ENCODE data around the gene SERPINB1. TPM values are rescaled to one million over a fixed set of nuclear protein-coding genes. Genes with fewer than 3 reads are reported as not detected.

SERPINB1 gene
- total and polyA plus RNA-seq, 10 of the 15 experiments (the other 5 are each of a cell fraction or from before 2014, with no cell fraction given): 0.45 to 2.4 (median 0.83) TPM

- no peaks in the 10 kb centered on the region for H3K36me3 ChIP-seq (ENCODE audit: control insufficient read depth in 2 of 2, insufficient read depth in 2 of 2, low read length in 1 of 2)
- CTCF ChIA-PET: interaction anchor here (0.5 to 1.2 kb wide), 6 partner anchors 42 to 228 kb away, joined by 3 to 5 read pairs (median 4); no protein-coding TSS in a partner anchor
- TF ChIP-seq ZBTB33 (IDR thresholded peaks at IDR 0.05) (no peak), MEF2B (IDR thresholded peaks at IDR 0.05; ENCODE audit: partially characterized antibody, poor library complexity, severe bottlenecking) (peak; percentile 42)
- in situ Hi-C loops (cut with MboI): no loop called here
- POLR2A ChIA-PET: interaction anchor here (0.6 kb wide), 1 partner anchor 1262 kb away, joined by 4 read pairs; no protein-coding TSS in a partner anchor
- H3K9me3 ChIP-seq (replicated peaks; ENCODE audit: control insufficient read depth, insufficient read depth, low read length): no peaks in the 10 kb centered on the region; the same call in 2 of the 3 replicates
- RAD21 ChIA-PET (ENCODE audit: unreplicated experiment): interaction anchor here (1.2 kb wide), 1 partner anchor 114 kb away, joined by 4 read pairs; no protein-coding TSS in a partner anchor
- BruUV-seq (replicated peaks): no TSS peak
- no peak overlapping the region for H2AFZ ChIP-seq (ENCODE audit: control insufficient read depth, low read depth, low read length)
- H3K27ac ChIP-seq (ENCODE audit: control insufficient read depth, insufficient read depth): no peak overlapping the region
- intact Hi-C loops (cut with micrococcal nuclease; ENCODE audit: unreplicated experiment): no loop called here
- no peak overlapping the region for H3K4me2 ChIP-seq (ENCODE audit: control insufficient read depth, insufficient read depth)
- FAIRE-seq: no peak
- H3K79me2 ChIP-seq (ENCODE audit: control insufficient read depth, insufficient read depth, low read length): no peaks in the 10 kb centered on the region
- WGBS (ENCODE audit: insufficient coverage, insufficient replicate concordance, low lambda C conversion rate, missing lambda C conversion rate): 59% methylated on average over 3 of the region's 3 CpGs
- no peak overlapping the region for H3K4me3 ChIP-seq
- no peaks in the 10 kb centered on the region for H3K27me3 ChIP-seq (replicated peaks in 1 of 2; ENCODE audit: control insufficient read depth in 2 of 2, insufficient read depth in 2 of 2, low read length in 1 of 2)
- DNase-seq (ENCODE audit: low read depth, low spot score): no peak
- H3K9ac ChIP-seq (ENCODE audit: control insufficient read depth, insufficient read depth, low read length): no peak overlapping the region
- SMC1A ChIA-PET (ENCODE audit: uncharacterized antibody, unreplicated experiment): interaction anchor here (0.6 to 1.3 kb wide), 2 partner anchors 31 to 134 kb away, joined by 3 to 4 read pairs; no protein-coding TSS in a partner anchor
- no peaks in the 10 kb centered on the region for H4K20me1 ChIP-seq (ENCODE audit: control insufficient read depth, insufficient read depth)
- ATAC-seq: no peak
- peaks cover 7% of the 10 kb centered on the region for H3K4me1 ChIP-seq (ENCODE audit: control insufficient read depth, insufficient read depth, low read length)
These were observed 44.1 kb downstream of the SERPINB1 start for GRCh38 chr6:2797564-2798031.

GRCh38 chr6:2796861-2797260 lies 44.8 kb downstream of the SERPINB1 start:
- no peak for FAIRE-seq
- CTCF ChIA-PET: interaction anchor here (0.5 to 1.2 kb wide), 2 partner anchors 114 to 229 kb away, joined by 3 to 4 read pairs; no protein-coding TSS in a partner anchor
- no peak for TF ChIP-seq PAX8 (IDR thresholded peaks at IDR 0.05)
- no peak for TF ChIP-seq E2F4 (IDR thresholded peaks at IDR 0.05; ENCODE audit: low read depth, low read length)
- TF ChIP-seq KDM1A (IDR thresholded peaks at IDR 0.05; ENCODE audit: borderline replicate concordance): no peak
- no peak for TF ChIP-seq E4F1 (IDR thresholded peaks at IDR 0.05; ENCODE audit: borderline replicate concordance, partially characterized antibody)
- no peak for TF ChIP-seq CBX5 (IDR thresholded peaks at IDR 0.05; ENCODE audit: low read depth)
- no peak for TF ChIP-seq CHD4 (IDR thresholded peaks at IDR 0.05)
- TF ChIP-seq RELB (IDR thresholded peaks at IDR 0.05; ENCODE audit: low read depth): no peak

More at GRCh38 chr6:2796861-2797260, 44.8 kb downstream of the SERPINB1 start:
- Histone ChIP-seq H3K9ac (ENCODE audit: control insufficient read depth, insufficient read depth, low read length) (no peak overlapping the region), H3K4me3 (no peak overlapping the region), H3K79me2 (ENCODE audit: control insufficient read depth, insufficient read depth, low read length) (no peaks in the 10 kb centered on the region), H3K27ac (ENCODE audit: control insufficient read depth, insufficient read depth) (no peak overlapping the region), H2AFZ (ENCODE audit: control insufficient read depth, low read depth, low read length) (no peak overlapping the region), H3K9me3 (replicated peaks; ENCODE audit: control insufficient read depth, insufficient read depth, low read length) (no peaks in the 10 kb centered on the region; the same call in 2 of the 3 replicates), H4K20me1 (ENCODE audit: control insufficient read depth, insufficient read depth) (no peaks in the 10 kb centered on the region), H3K27me3 (replicated peaks in 1 of 2; ENCODE audit: control insufficient read depth in 2 of 2, insufficient read depth in 2 of 2, low read length in 1 of 2) (no peaks in the 10 kb centered on the region), H3K4me1 (ENCODE audit: control insufficient read depth, insufficient read depth, low read length) (peaks cover 7% of the 10 kb centered on the region), H3K36me3 (ENCODE audit: control insufficient read depth in 2 of 2, insufficient read depth in 2 of 2, low read length in 1 of 2) (no peaks in the 10 kb centered on the region), H3K4me2 (ENCODE audit: control insufficient read depth, insufficient read depth) (no peak overlapping the region)
- BruUV-seq (replicated peaks): no TSS peak
- in situ Hi-C loops (cut with MboI) (no loop called here), intact Hi-C loops (cut with micrococcal nuclease; ENCODE audit: unreplicated experiment) (no loop called here)
- ATAC-seq (no peak), DNase-seq (ENCODE audit: low read depth, low spot score) (no peak)
- ChIA-PET RAD21 (ENCODE audit: unreplicated experiment) (interaction anchor here (1.2 kb wide), 1 partner anchor 114 kb away, joined by 4 read pairs; no protein-coding TSS in a partner anchor), POLR2A (no interaction called here), SMC1A (ENCODE audit: uncharacterized antibody, unreplicated experiment) (no interaction called here)
- 67% methylated on average over 6 of the region's 6 CpGs for WGBS (ENCODE audit: insufficient coverage, insufficient replicate concordance, low lambda C conversion rate, missing lambda C conversion rate)
